Naive thymus-derived CD4-positive, alpha-beta T cell (primary cell): Measurements from ENCODE around the gene UBAC1. TPM values are rescaled to one million over a fixed set of nuclear protein-coding genes. Genes with fewer than 3 reads are reported as not detected.

ENCODE experiments used
- ATAC-seq: fragments of 150-1000 bp; cut with Tn5 transposase; 2 replicates; pipeline ENCODE4 v1.10.0; 2021; ENCODE audit warnings: mild to moderate bottlenecking, moderate library complexity
- CTCF ChIA-PET: fragments of 350-600 bp; sonication (Branson Sonifier 250); formaldehyde crosslinking; loops from one replicate; lab custom pipeline; 2021; ENCODE audit warnings: antibody characterized with exemption; lab: Charles Lee
- POLR2A ChIA-PET: fragments of 350-600 bp; sonication (Branson Sonifier 250); formaldehyde crosslinking; loops from one replicate; lab custom pipeline; 2021; ENCODE audit warnings: antibody characterized with exemption, inconsistent platforms; lab: Charles Lee
- DNase-seq, 9 donors: peaks; one replicate each; pipeline versions ENCODE4 v3.0.0 to v3.0.0-alpha.2; 2020 to 2022; ENCODE audit warnings: mixed read lengths in 1 of 9
- H3K27ac ChIP-seq: one replicate; pipeline ENCODE4 v1.7.0; 2013; ENCODE audit warnings: mild to moderate bottlenecking, low read depth, low read length, moderate library complexity
- H3K27me3 ChIP-seq, 2 donors: one replicate each; pipeline ENCODE4 v1.7.0; 2013; ENCODE audit warnings: low read length in 2 of 2, mild to moderate bottlenecking in 2 of 2, moderate library complexity in 2 of 2; ENCODE audit not compliant: control insufficient read depth in 2 of 2, insufficient read depth in 2 of 2
- H3K36me3 ChIP-seq, 3 experiments: 1 replicate in 2 of 3; 2 replicates in 1 of 3; pipeline ENCODE4 v1.7.0; 2013; ENCODE audit warnings: low read length in 3 of 3, mild to moderate bottlenecking in 3 of 3, moderate library complexity in 1 of 3; ENCODE audit not compliant: insufficient read depth in 3 of 3, control insufficient read depth in 2 of 3
- H3K4me1 ChIP-seq, 2 donors: one replicate each; pipeline ENCODE4 v1.7.0; 2013; ENCODE audit warnings: low read length in 2 of 2, mild to moderate bottlenecking in 2 of 2, moderate library complexity in 1 of 2; ENCODE audit not compliant: control insufficient read depth in 2 of 2, insufficient read depth in 2 of 2
- H3K4me3 ChIP-seq: 2 replicates; pipeline ENCODE4 v1.7.0; 2013; ENCODE audit warnings: mild to moderate bottlenecking, low read length
- H3K9me3 ChIP-seq, 3 experiments: 1 replicate in 2 of 3; 2 replicates in 1 of 3; pipeline ENCODE4 v1.7.0; 2013; ENCODE audit warnings: low read length in 3 of 3; ENCODE audit not compliant: control insufficient read depth in 2 of 3
- H3K27ac Mint-ChIP-seq, 9 donors: one replicate each; pipeline ENCODE4 v1.8.0; 2020 to 2022; ENCODE audit warnings: mixed read lengths in 9 of 9, mild to moderate bottlenecking in 8 of 9, moderate library complexity in 5 of 9, inconsistent platforms in 2 of 9
- H3K27me3 Mint-ChIP-seq, 5 donors: one replicate each; pipeline ENCODE4 v1.8.0; 2021 to 2022; ENCODE audit warnings: mixed read lengths in 5 of 5, mild to moderate bottlenecking in 1 of 5
- H3K36me3 Mint-ChIP-seq, 5 donors: one replicate each; pipeline ENCODE4 v1.8.0; 2020 to 2022; ENCODE audit warnings: mixed read lengths in 5 of 5, mild to moderate bottlenecking in 3 of 5, inconsistent platforms in 1 of 5
- H3K4me1 Mint-ChIP-seq, 7 donors: one replicate each; pipeline ENCODE4 v1.8.0; 2020 to 2022; ENCODE audit warnings: mixed read lengths in 7 of 7, mild to moderate bottlenecking in 3 of 7, inconsistent platforms in 1 of 7
- H3K4me3 Mint-ChIP-seq, 10 donors: one replicate each; pipeline ENCODE4 v1.8.0; 2020 to 2022; ENCODE audit warnings: mild to moderate bottlenecking in 10 of 10, mixed read lengths in 10 of 10, moderate library complexity in 6 of 10, inconsistent platforms in 2 of 10
- H3K9me3 Mint-ChIP-seq, 11 donors: one replicate each; pipeline ENCODE4 v1.8.0; 2020 to 2022; ENCODE audit warnings: mixed read lengths in 11 of 11, mild to moderate bottlenecking in 4 of 11, inconsistent platforms in 1 of 11, moderate library complexity in 1 of 11
- intact Hi-C, 2 donors: fragments of 100-400 bp; cut with micrococcal nuclease; formaldehyde crosslinking; loops; one replicate each; pipeline ENCODE4 v1.15.1; 2023
- polyA plus RNA-seq, 2 donors: library from polyadenylated mRNA; unstranded; fragments of 300-500 nt; fragmentation: Illumina TruSeq; gene quantifications; one replicate each; pipeline ENCODE4 v1.2.3, GENCODE V29; 2021
- total RNA-seq, 6 experiments: library from RNA in 5 of 6; stranded (reverse) in 5 of 6; gene quantifications; 1 replicate in 5 of 6; 2 replicates in 1 of 6; pipeline ENCODE4 v1.2.3 and lab custom pipeline; 2021 to 2026

Gene UBAC1
- total and polyA plus RNA-seq, 7 experiments from 2014 or later, result 19.6 to 36.1 (median 31.2) TPM

DNA sequence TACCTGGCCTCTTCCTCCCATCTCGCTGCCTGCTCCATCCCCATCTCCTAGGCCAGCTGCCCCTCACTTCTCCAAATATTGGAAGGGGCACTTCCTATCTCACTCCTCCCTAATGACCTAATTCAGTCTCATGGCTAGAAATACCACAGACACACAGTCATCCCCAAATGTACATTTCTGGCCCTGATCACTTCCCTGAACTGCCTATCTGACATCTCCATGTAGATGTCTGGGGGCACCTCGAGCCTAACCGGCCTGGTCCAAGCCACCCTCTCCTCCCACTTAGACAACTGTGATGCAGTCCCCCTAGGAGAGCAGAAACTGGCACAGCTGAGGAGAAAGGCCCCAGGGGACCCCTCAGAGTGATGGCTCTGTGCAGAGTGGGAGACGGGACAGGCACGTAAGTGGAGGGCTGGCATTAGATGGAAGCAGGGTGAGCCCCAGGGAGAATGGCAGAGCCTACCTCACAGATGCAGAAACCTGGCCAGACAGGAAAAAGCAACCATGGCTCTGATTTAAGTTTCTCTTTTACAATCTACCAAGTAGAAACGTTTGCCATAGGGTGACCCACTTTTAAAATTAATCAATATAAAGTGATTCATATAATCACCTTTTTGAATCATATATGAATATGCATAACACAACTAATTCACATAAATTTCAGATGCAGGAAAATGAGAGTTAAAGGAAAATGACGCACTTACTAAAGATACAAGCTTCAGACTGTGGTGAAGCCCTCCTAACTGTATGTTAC, 75.9 kb downstream of the UBAC1 start:
- ChIA-PET CTCF (no interaction called here), POLR2A (no interaction called here)
- Mint-ChIP-seq H3K27me3 (no peaks in the 10 kb centered on the region), H3K9me3 (peaks cover 0 to 1% (median 0%) of the 10 kb centered on the region in 11 donors), H3K4me1 (peaks cover 42 to 66% (median 64%) of the 10 kb centered on the region in 7 donors), H3K27ac (peak overlapping the region in 4 of 9 donors; percentile 1 to 88 (median 54)), H3K4me3 (no peak overlapping the region), H3K36me3 (no peaks in the 10 kb centered on the region)
- ATAC-seq (no peak), DNase-seq (no peak)
- Histone ChIP-seq H3K36me3 (peaks cover 0 to 19% (median 0%) of the 10 kb centered on the region in 3 experiments), H3K27me3 (no peaks in the 10 kb centered on the region), H3K4me1 (peaks cover 11 to 23% of the 10 kb centered on the region in 2 donors), H3K4me3 (no peak overlapping the region), H3K9me3 (no peaks in the 10 kb centered on the region), H3K27ac (no peak overlapping the region)
- intact Hi-C loops, result no loop called here

DNA sequence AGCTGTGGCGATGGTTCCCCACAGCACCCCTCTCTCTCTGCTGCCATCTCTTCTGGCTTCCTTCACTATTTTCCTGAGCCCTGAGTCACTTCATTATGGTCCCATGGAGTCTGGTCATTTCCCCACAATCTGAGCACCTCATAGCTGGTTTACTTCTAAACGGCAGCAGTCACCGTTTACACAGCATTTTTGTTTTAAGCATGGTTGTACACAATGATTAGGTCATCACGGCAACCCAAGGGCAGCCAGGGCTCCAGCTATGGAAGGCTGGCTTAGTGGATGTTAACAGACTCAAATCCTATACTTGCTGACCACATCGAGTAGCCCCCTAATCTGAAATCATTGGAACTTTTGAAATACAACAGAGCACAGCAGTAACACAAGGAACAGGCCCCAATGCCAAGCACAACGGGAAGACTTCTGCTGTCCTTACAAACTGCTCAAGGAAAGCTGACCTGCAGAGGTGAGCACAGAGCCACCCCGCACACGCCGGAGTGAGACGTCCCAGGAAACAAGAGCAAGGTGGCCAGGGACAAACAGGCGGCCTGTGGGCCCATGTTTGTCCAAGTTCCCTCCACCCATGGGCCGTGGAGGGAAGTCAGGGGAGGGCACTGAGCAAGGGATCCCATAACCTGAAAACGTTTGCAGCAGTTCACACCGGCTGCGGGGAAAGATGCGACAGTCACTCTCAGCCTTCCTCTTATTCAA, 76.7 kb downstream of the UBAC1 start:
- H3K27me3 Mint-ChIP-seq, result no peaks in the 10 kb centered on the region
- H3K27me3 ChIP-seq, result no peaks in the 10 kb centered on the region
- no peak overlapping the region for H3K4me3 ChIP-seq
- ATAC-seq (no peak), DNase-seq (no peak)
- H3K9me3 ChIP-seq, result no peaks in the 10 kb centered on the region
- peaks cover 0 to 22% (median 0%) of the 10 kb centered on the region in 3 experiments for H3K36me3 ChIP-seq
- peaks cover 11 to 23% of the 10 kb centered on the region in 2 donors for H3K4me1 ChIP-seq
- no peak overlapping the region for H3K27ac ChIP-seq
- peaks cover 0 to 1% (median 0%) of the 10 kb centered on the region in 11 donors for H3K9me3 Mint-ChIP-seq
- H3K27ac Mint-ChIP-seq, result no peak overlapping the region
- ChIA-PET POLR2A (no interaction called here), CTCF (interaction anchor here (0.5 kb wide), 1 partner anchor 21 kb away, joined by 3 read pairs; no protein-coding TSS in a partner anchor)
- intact Hi-C loops, result no loop called here
- H3K36me3 Mint-ChIP-seq, result peaks cover 0 to 2% (median 0%) of the 10 kb centered on the region in 5 donors
- peaks cover 37 to 69% (median 63%) of the 10 kb centered on the region in 7 donors for H3K4me1 Mint-ChIP-seq
- peak overlapping the region in 1 of 10 donors; percentile 28 for H3K4me3 Mint-ChIP-seq

DNA sequence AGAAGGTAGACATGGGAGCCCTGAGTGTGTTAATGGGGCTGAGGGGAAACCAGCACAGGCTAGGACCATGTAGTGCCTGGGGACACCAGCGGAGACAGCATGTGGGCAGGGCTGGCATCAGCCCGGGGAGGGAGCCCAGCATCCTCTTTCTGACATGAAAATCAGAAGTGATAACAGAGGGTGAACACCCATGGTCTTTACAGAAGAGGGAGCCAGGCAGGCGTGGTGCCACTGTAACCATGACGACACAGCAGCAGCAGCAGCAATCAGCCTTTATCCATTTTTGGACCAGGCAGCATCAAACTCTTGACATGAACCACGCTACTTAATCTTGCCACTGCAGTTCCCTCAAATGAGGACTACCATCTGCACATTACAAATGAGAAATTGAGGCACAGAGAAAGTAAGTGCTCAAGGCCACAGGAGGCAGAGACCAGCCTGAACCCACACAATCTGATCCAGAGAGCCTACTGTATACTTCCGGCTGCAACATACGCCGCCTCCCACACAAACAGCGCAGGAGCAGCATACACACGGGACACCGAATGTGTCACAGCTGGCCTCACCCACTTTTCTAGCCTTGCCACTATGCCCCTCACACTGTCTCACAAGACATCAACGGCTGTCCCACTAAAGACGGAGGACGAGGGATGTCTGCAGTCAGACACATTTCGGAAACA, 77.6 kb downstream of the UBAC1 start:
- peaks cover 35 to 67% (median 56%) of the 10 kb centered on the region in 7 donors for H3K4me1 Mint-ChIP-seq
- H3K27me3 ChIP-seq, result no peaks in the 10 kb centered on the region
- H3K27ac Mint-ChIP-seq, result peak overlapping the region in 1 of 9 donors; percentile 5
- H3K9me3 ChIP-seq, result no peaks in the 10 kb centered on the region
- CTCF ChIA-PET, result no interaction called here
- no peaks in the 10 kb centered on the region for H3K27me3 Mint-ChIP-seq
- DNase-seq (no peak), ATAC-seq (no peak)
- H3K4me3 ChIP-seq, result no peak overlapping the region
- peaks cover 0 to 9% (median 2%) of the 10 kb centered on the region in 5 donors for H3K36me3 Mint-ChIP-seq
- H3K36me3 ChIP-seq, result peaks cover 0 to 22% (median 0%) of the 10 kb centered on the region in 3 experiments
- no peak overlapping the region for H3K4me3 Mint-ChIP-seq
- intact Hi-C loops, result no loop called here
- peaks cover 11 to 23% of the 10 kb centered on the region in 2 donors for H3K4me1 ChIP-seq
- no peak overlapping the region for H3K27ac ChIP-seq
- peaks cover 0 to 1% (median 0%) of the 10 kb centered on the region in 11 donors for H3K9me3 Mint-ChIP-seq
- POLR2A ChIA-PET, result no interaction called here

Other genes starting within 250 kb of the UBAC1 start
- 10 to 100 TPM; 16.4 to 34.3 (median 23.6) TPM for gene CAMSAP1, start 53.8 kb downstream of the UBAC1 start, total RNA-seq
- 1 to 10 TPM in 1 of 2 donors, under 1 TPM in 1; 0.65 to 4.0 TPM for gene CAMSAP1, start 53.8 kb downstream of the UBAC1 start, polyA plus RNA-seq
- 10 to 100 TPM in 1 of 5 experiments, 1 to 10 TPM in 4; 2.7 to 17.7 (median 8.2) TPM for gene NACC2, start 133.9 kb upstream of the UBAC1 start, total RNA-seq
- under 1 TPM; 0.92 to 0.97 TPM for gene NACC2, start 133.9 kb upstream of the UBAC1 start, polyA plus RNA-seq
- gene TMEM250, start 157.5 kb upstream of the UBAC1 start, total RNA-seq, result 10 to 100 TPM; 16.4 to 55.3 (median 41.3) TPM
- gene TMEM250, start 157.5 kb upstream of the UBAC1 start, polyA plus RNA-seq, result 10 to 100 TPM; 42.2 to 61.8 TPM
- under 1 TPM in 2 of 5 experiments, not detected in 3; 0.15 to 0.21 TPM for gene LHX3, start 243.8 kb upstream of the UBAC1 start, total RNA-seq
- gene LHX3, start 243.8 kb upstream of the UBAC1 start, polyA plus RNA-seq, result not detected